SKM-1 treated with dmso at 0.1 percent for 144 hours (cell line): Measurements from ENCODE around the gene COL6A2.
"Not testable (repeated sequence)": the region's sequence is repeated elsewhere in the genome, so short reads cannot be mapped to it uniquely, and the experiment has no call there.

Experiments used
- DNase-seq: peaks from one replicate; lab custom pipeline; 2025; ENCODE audit not compliant: unreplicated experiment; lab: John Stamatoyannopoulos, UW

COL6A2 gene

DNA sequence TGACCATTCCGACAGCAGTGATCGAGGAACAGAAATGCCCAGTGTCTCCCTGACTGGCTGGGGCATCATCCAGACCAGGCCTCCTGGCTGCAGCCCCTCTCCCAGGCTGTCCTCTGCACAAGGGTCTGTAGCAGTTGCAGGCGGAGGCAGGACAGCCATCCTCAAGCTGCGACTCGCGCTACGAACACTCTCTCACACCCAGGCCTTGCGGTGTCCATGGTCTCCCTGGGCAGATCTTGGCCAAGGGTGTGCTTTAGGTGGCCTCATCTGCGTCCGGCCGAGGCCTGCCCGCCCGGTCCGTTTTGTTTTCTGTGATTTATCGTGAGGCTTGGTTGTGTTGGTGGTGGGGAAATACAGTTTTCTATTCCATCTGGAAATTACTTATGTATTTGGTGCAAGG is 41.8 kb downstream of the COL6A2 start:
- no peak for DNase-seq

DNA sequence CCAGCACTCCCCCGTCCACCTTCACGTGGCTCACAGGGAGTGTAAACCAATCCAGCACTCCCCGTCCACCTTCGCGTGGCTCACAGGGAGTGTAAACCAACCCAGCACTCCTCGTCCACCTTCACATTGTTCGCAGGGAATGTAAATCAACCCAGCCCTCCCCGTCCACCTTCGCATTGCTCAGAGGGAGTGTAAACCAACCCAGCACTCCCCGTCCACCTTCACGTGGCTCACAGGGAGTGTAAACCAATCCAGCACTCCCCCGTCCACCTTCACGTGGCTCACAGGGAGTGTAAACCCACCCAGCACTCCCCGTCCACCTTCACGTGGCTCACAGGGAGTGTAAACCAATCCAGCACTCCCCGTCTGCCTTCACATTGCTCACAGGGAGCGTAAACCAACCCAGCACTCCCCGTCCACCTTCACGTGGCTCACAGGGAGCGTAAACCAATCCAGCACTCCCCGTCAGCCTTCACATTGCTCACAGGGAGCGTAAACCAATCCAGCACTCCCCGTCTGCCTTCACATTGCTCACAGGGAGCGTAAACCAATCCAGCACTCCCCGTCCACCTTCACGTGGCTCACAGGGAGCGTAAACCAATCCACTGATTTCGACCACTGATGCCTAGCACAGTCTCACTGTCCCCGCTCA is 42.6 kb downstream of the COL6A2 start:
- not testable (repeated sequence) for DNase-seq

DNA sequence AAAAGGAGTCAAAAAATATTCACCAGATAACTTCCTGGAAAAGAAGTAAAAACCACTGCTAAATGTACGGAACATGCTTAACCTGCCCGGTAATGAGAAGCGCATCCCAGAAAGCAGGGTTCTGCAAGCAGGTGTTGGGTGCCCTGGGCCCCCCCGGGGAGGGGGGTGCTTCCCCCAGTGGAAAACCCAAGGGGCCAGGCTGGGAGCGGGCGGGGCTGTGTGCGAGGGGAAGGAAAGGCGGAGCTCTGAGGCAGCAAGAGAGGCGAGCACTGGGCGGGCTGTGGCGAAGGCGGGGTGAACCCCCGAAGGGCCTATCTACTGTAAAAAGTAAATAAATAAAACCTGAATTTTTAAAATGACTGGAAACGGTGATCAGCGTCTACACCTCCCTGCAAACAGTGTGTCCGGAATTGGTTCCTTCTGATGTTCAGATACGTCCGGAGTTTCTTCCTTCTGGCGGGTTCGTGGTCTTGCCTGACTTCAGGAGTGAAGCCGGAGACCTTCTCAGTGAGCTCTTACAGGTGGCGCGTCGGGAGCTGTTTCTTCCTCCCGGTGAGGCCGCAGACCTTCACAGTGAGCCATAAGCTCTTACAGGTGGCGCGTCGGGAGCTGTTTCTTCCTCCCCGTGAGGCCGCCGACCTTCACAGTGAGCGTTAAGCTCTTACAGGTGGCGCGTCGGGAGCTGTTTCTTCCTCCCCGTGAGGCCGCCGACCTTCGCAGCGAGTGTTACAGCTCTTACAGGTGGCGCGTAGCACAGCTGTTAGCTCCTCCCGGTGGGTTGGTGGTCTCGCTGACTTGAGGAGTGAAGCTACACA is 44.1 kb downstream of the COL6A2 start:
- no peak for DNase-seq

DNA sequence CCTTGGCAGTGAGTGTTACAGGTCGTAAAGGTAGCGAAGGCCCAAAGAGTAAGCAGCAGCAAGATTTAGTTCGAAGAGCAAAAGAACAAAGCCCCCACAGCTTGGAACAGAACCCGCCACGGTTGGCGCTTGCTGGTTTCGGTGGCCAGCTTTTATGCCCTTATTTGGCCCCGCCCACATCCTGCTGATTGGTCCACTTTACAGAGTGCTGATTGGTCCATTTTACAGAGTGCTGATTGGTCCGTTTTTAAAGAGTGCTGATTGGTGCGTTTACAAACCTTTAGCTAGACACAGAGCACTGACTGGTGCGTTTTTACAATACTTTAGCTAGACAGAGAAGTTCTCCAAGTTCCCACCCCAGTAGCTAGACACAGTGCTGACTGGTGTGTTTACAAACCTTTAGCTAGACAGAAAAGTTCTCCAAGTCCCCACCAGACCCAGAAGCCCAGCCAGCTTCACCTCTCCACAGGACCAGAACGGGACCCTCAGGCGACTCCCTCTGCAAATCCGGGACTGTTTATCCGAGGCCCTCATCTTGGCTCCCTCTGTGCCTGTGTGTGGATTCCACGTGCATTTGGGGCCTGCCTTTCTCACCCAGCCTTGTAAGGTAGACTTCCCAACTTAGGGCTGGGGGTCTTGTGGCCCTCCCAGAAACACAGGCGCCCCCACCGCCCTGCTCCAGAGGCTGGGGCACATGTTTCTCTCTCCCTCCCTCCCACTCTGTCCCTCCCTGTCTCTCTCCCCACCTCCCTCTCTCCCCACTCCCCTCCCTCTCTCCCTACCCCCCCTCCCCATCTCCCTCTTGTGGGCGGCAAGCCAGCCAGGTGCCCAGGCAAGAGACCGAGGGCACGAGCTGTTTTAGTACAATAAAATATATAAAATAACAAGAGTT is 44.9 kb downstream of the COL6A2 start:
- no peak for DNase-seq

DNA sequence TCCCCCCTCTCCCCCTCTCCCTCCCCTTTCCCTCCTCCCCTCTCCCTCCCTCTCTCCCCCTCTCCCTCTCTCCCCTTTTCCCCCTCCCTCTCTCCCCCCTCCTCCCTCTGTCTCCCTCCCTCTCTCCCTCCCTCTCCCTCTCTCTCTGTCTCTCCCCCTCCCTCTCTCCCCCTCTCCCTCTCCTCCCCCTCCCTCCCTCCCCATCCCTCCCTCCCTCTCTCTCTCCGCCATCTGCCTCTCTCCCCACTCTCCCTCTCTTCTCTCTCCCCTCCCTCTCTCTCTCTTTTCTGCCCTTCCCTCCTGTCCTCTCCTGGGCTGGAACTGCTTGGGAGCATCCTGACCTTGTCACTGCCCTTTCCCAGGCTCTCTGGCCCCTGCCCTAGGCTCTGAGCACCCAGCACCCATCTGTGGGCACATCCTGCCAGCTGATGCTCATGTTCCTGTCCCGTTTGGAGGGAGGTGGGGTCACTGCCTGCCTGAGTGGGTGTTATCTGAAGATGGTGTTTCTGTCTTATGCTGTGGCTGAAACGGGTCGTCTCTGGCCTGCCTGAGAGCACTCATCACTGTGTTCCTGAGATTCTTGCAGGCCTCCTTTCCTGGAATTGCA is 46.7 kb downstream of the COL6A2 start:
- DNase-seq = no peak

DNA sequence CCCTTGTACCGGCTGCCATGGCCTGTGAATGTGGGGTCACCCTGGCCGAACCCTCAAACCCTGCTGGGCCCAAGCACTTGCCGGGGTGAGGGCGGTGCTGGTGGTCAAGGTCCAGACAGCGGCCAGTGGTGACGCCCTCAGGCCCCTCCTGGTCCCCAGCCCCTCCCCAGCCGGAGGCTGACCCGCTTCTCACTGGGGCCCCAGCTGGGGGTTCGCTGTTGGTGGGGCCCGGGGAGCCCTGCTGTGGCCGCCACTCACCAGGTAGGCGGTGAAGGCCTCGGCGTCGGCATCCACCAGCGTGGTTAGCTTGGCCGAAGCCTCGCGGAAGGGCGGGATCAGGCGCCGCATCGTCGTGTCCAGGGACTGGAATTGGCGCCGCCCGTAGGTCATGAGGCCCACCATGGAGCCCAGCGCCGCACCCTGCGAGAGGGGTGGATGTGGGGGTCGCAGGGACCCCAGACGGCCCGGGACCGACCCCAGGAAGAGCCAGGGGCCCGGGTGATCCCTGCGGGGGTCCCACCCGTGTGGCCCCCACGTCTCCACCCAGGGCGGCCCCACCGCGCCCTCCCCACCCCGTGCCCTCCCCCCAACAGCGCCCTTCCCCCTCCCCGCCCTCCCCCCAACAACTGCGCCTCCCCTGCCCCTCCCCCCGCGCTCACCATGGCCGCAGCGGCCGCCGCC is 47.4 kb downstream of the COL6A2 start:
- no peak for DNase-seq

DNA sequence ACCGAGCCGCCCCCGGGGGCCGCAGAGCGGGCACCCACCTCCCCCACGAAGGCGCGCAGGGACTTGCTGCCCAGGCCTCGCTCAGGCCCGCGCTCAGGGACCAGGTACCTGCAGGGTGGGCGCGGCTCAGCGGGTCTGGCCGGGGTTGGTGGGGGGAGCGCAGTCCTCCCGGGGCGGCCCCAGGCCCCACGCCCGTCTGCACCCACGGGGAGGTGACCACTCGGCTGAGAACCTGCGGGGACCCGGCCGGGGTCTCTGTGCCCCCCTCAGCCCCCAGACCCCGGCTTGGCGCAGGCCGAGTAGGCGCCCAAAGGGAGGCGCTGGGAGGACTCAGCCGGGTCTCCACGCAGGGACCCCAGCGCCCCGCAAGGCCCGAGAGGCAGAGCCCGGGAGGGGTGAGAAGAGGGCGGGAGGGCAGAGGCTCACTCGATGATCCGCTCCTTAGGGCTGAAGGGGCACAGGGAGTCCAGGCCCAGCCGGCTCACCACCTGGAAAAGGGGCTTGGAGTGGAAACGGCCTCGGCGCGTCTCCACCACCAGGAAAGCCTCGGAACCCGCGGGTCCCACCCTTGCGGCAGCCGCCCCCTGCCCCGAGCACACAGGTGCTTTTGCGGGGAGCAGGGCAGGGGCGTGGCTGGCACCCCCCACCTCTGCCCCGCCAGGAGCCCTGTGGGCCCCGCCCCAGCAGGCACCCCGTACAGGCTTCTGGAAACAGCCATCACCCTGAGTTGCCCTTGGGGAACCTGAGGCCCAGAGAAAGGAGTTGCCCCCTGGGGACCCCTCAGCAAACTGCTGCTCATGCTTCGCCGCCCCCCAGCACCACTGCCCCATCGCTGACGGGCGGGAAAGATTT is 48.2 kb downstream of the COL6A2 start:
- no peak for DNase-seq

DNA sequence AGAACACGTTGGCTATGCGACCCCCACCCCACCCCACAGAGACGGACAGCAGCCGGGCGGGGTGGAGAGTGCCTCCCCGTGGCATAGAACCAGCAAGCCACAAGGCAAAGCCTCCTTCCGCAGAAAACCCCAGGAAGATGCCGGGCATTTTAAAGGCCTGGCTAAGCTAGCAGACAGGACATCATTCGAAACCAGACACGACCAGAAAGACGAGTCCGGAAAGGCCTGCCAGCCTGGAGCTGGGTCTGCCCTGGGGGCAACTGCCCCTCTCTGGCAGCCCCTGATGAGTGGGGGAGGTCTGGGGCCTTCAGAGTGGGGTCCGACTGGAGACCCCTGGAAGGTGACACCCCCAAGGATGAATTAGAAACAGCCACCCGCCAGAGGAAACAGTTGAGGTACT is 48.9 kb downstream of the COL6A2 start:
- DNase-seq = no peak

DNA sequence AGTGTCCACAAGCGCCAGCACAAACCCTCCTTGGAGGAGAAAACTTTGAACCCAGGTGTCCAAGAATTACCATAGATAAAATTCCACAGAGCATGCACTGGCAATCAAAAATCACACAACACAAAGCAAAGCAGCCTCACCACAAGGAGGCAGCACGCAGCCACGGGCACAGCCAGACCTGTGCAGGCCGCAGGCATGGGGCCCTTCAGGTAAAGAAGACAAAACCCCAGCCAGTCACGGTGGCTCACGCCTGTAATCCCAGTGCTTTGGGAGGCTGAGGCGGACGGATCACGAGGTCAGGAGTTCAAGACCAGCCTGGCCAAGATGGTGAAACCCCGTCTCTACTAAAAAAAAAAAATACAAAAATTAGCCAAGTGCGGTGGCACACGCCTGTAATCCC is 49.5 kb downstream of the COL6A2 start:
- DNase-seq = peak; percentile 10

DNA sequence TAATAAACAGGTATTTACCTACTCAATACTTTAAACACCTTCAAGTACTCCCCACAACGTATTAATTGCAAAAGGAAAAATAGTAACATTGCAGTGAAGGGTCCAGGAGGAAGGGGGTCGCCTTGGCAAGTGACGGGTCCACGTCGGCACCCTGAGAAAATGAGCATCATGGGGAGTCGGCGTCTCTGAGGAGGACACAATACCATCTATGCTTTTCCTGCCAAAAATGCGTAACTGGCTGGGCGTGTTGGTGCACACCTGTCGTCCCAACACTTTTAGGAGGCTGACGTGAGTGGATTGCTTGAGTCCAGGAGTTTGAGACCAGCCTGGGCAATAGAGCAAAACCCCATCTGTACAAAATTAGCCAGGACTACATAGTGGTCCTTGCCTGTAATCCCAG is 50.2 kb downstream of the COL6A2 start:
- DNase-seq = no peak

DNA sequence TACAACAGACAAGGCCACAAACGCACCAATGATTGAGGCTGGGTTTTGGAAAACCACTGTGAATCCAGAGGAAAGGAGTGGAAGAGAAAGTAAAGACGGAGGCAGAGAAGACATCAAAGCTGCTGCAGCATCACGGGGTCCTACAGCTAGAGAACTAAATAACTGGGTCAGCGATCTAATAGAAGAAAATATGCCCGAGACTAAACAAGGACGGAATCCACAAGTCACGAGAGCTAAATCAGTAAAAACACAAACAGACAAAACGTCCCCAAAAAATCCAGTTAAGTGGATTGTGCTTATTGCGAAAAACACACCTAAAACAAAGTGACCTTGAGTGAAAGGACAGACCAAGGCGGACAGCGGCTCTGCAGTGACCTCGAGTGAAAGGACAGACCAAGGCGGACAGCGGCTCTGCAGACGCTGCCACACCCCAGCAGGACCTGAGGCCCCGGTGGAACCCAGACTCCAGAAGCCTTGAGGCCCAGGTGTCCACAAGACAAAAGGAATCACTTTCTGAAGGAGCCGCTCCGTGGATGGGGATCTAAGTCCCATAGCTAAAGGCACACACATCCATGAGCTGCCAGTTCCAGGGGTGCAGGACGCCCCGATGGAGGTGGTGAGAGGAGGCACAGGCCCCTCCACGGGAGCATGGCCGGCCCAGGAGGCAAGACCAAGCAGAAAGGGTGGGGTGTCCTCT is 51.4 kb downstream of the COL6A2 start:
- DNase-seq = no peak

DNA sequence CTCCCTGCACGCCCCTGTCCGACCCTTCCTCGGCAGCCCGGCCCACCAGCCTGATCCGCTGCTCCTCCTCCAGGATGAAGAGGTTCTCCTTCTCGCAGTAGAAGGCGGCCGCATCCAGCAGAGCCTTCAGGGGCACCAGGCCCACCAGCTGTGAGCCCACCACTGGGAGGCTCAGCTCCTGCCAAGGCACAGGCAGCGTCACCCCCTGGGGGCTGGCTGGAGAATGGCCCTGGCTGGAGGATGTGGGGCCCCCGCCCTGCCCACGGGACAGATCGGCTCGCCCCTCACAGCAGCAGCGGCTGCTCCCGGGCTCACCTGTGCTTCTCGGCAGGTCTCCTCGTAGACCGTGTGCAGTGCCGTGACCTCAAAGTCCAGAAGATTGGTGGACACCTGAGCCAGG is 52.2 kb downstream of the COL6A2 start:
- no peak for DNase-seq

DNA sequence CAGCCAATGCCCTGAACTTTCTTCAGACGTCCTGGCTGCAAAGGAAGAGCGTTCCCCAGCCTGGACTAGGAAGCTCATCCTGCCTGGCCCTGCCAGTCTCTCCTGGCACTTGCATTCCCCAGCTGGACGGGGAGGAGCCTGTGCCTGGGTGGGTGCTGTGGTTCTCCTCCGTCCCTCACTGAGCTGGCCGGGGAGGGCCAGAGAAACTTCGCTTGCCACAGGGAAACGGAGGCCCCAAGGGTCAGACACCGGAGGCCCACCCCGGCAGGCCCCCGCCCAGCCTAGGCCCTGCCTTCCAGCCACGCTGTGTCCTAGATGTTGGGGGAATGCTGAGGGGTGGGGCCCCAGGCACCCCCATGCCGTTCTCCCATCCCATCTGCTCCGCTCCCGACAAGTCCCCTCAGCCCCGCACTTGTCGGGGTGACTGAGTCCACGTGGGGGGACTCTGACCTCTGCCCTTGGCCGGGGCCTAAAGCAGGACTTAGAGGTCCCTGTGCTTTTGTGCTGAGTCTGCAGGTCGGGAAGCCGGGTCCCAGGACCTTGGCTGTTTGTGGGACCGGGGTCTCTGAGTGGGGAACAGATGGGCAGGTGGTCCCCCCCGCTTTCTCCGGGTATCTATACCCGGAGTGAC is 52.7 kb downstream of the COL6A2 start:
- DNase-seq = no peak

DNA sequence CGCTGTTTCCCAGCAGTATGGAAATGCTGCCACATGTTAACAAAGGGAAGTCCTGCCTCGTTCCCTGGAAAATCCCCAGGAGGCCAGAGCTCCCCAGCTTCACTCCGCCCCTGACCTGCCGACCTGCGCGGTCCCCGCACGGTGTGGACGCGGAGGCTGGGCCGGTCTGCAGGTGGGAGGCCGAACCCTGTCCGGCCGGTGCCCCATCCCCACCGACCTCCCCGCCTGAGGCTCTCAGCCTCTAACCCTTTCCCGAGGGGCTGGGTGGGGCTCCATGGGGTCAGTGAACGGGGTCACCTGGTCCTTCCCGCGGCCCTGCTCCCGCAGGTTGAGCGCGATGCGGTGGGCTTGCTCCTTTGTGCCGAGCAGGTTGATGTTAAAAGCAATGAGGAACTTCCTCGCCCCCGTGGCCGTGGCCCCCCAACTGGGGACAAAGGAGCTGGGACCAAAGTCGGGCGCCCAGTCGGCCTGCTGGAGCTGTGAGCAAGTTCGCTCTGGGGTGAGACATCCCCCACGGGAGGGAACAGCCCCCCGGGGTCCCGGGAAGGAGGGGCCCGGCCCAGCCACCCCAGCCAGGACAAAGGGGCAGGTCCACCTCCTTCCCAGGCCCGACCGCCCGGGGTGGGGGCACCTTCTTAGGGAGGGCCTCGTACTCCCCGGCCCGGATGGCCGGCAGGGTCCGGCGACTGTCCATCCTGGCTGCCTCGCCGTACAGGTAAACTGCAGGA is 53.5 kb downstream of the COL6A2 start:
- DNase-seq = no peak

DNA sequence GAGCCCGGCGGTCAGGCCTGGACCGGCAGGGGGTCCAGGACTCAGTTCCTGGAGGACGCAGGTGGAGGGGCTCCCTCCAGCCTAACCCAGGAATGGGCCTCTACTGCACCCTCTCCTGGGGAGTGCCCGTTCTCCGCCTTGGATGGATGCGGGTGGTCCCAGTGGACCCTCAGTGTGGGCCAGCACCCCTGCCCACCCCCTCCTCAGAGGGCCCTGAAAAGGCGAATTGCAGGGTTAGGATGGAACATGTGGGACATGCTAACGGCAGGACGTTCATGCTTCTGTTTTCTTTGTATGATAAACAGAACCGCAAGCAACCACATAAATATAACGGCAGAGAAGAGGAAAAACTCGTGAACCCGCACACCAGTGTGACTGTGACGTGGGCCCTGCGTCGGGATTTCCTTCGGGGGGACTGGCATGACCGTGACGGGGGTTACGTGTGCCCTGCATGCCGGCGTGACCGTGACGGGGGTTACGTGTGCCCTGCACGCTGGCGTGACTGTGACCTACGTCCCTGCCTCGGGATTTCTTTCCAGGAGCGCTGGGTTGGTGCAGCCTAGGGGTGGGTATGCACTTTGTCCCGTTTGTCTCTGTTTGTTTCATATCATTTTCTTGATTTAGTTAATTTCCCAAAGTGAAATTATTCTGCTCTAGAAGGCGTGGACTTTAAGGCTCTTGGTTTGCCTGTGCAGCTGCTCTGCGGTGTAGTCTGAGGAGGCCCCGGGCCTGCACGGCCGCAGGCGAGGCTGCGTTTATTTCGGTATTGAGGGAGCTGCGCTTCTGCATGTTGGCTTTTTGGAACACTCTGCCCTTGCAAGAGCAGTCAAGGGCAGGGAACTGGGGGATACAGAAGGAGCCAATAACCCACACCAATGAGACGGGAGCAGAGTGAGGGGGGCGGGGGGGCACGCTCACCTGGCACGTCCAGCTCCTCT is 54.3 kb downstream of the COL6A2 start:
- no peak for DNase-seq

DNA sequence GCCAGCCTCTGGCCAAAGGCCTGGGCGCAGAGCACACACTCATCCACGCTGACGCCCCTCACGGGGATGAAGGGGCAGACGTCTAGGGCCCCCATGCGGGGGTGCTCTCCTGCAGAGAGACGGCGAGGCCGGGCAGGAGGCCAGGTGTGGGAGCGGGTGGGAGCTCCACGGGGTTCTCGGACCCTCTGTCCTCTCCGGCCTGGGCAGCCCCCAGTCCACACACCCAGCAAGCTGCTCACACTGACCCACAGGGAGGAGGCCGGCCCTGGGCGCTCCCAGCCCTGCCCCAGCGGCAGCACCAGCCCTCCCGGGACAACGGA is 55.0 kb downstream of the COL6A2 start:
- DNase-seq = no peak
